ENCODE measurements around the gene MRPL19. TPM values are rescaled to one million over a fixed set of nuclear protein-coding genes. Genes with fewer than 3 reads are reported as not detected.

Gene MRPL19
- total RNA-seq, 1 experiment from 2014 or later = 65.3 TPM

- H3K4me2 ChIP-seq (ENCODE audit: low read length) = no peak overlapping the region
- TF ChIP-seq ZBTB33 (IDR thresholded peaks at IDR 0.05; ENCODE audit: extremely low read depth, insufficient replicate concordance, low read length) (no peak), POLR2A (IDR thresholded peaks at IDR 0.05; ENCODE audit: borderline replicate concordance, extremely low read depth, insufficient read depth, insufficient read length) (no peak), EZH2 (IDR thresholded peaks at IDR 0.05) (no peak)
- CTCF ChIA-PET = no interaction called here
- ATAC-seq (no peak), DNase-seq (ENCODE audit: low read depth, low spot score) (no peak)
- H3K79me2 ChIP-seq (ENCODE audit: insufficient read depth, low read length) = no peaks in the 10 kb centered on the region
- no peaks in the 10 kb centered on the region for H3K9me2 ChIP-seq (ENCODE audit: insufficient read depth)
- no peaks in the 10 kb centered on the region for H4K20me1 ChIP-seq (ENCODE audit: insufficient read depth)
- intact Hi-C loops (cut with micrococcal nuclease) = no loop called here
- RAD21 ChIA-PET (ENCODE audit: low non-redundant PET in 1 of 2, low total read pairs in 2 of 2, uncharacterized antibody in 2 of 2, unreplicated experiment in 2 of 2) = no interaction called here
- H3K27me3 ChIP-seq (ENCODE audit: insufficient read depth, low read length) = peaks cover 28% of the 10 kb centered on the region; the same call in 1 of the 2 replicates
- H3K4me3 ChIP-seq (replicated peaks in 1 of 2; ENCODE audit: low read depth in 1 of 2, low read length in 2 of 2) = no peak overlapping the region
- BruUV-seq (replicated peaks) = no TSS peak
- H3K27ac ChIP-seq (ENCODE audit: low read depth, low read length) = no peak overlapping the region
- no peak overlapping the region for H3K9ac ChIP-seq (ENCODE audit: low read length)
- no peaks in the 10 kb centered on the region for H3K4me1 ChIP-seq (ENCODE audit: control insufficient read depth in 1 of 2, insufficient read depth in 2 of 2, low read length in 2 of 2)
- H3K36me3 ChIP-seq (ENCODE audit: control insufficient read depth in 1 of 2, insufficient read depth in 2 of 2, low read length in 2 of 2) = no peaks in the 10 kb centered on the region
- no peaks in the 10 kb centered on the region for H3K9me3 ChIP-seq (ENCODE audit: control insufficient read depth in 1 of 2, insufficient read depth in 1 of 2, low read depth in 1 of 2, low read length in 2 of 2)
- H2AFZ ChIP-seq (ENCODE audit: low read depth, low read length, poor library complexity, severe bottlenecking) = no peak overlapping the region
- POLR2A ChIA-PET = no interaction called here
Measured at GRCh38 chr2:75634945-75635344, 11.6 kb upstream of the MRPL19 start.

DNA sequence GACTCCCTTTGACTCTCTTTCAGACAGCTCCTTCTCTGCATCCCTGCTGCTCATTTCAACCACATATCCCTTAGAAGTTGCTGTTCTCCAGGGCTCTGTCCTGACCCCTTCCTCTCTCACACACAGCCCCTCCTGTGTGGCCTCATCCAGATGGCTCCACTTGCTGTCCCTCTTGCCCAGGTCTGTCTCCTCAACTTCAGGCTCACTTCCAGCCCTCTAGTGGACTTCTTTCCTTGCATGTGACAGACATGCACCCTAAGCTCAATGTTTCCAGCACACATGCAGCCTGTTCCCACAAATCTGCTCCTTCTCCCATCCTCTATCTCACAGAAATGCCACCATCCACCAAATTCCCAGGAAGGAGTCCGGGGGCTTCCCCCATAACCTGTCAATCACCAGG lies 9.0 kb upstream of the MRPL19 start:
- no peak for DNase-seq (ENCODE audit: low read depth, low spot score)
- Histone ChIP-seq H3K4me1 (ENCODE audit: control insufficient read depth in 1 of 2, insufficient read depth in 2 of 2, low read length in 2 of 2) (peaks cover 0 to 5% of the 10 kb centered on the region in 2 experiments; a peak in 1 of 4 replicates), H3K9me2 (ENCODE audit: insufficient read depth) (no peaks in the 10 kb centered on the region), H3K4me3 (replicated peaks in 1 of 2; ENCODE audit: low read depth in 1 of 2, low read length in 2 of 2) (no peak overlapping the region), H3K9ac (ENCODE audit: low read length) (no peak overlapping the region), H3K36me3 (ENCODE audit: control insufficient read depth in 1 of 2, insufficient read depth in 2 of 2, low read length in 2 of 2) (no peaks in the 10 kb centered on the region), H2AFZ (ENCODE audit: low read depth, low read length, poor library complexity, severe bottlenecking) (no peak overlapping the region), H3K4me2 (ENCODE audit: low read length) (no peak overlapping the region), H3K27ac (ENCODE audit: low read depth, low read length) (no peak overlapping the region), H3K27me3 (ENCODE audit: insufficient read depth, low read length) (peaks cover 28% of the 10 kb centered on the region; the same call in 1 of the 2 replicates), H4K20me1 (ENCODE audit: insufficient read depth) (no peaks in the 10 kb centered on the region), H3K9me3 (ENCODE audit: control insufficient read depth in 1 of 2, insufficient read depth in 1 of 2, low read depth in 1 of 2, low read length in 2 of 2) (no peaks in the 10 kb centered on the region), H3K79me2 (ENCODE audit: insufficient read depth, low read length) (no peaks in the 10 kb centered on the region)
- CTCF ChIA-PET = interaction anchor here (0.8 kb wide), 1 partner anchor 79 kb away, joined by 3 read pairs; no protein-coding TSS in a partner anchor
- BruUV-seq (replicated peaks) = no TSS peak
- TF ChIP-seq CBX3 (IDR thresholded peaks at IDR 0.05; ENCODE audit: low read depth) (no peak), ZBTB33 (IDR thresholded peaks at IDR 0.05; ENCODE audit: extremely low read depth, insufficient replicate concordance, low read length) (no peak), SRF (IDR thresholded peaks at IDR 0.05; ENCODE audit: low read depth) (no peak), POLR2A (IDR thresholded peaks at IDR 0.05; ENCODE audit: borderline replicate concordance, extremely low read depth, insufficient read depth, insufficient read length) (no peak), CEBPB (IDR thresholded peaks at IDR 0.05; ENCODE audit: low read depth) (no peak), TCF7L2 (IDR thresholded peaks at IDR 0.05; ENCODE audit: borderline replicate concordance, extremely low read depth, insufficient read depth, insufficient read length) (no peak), REST (IDR thresholded peaks at IDR 0.05; ENCODE audit: low read depth) (no peak)
- intact Hi-C loops (cut with micrococcal nuclease) = no loop called here
- RAD21 ChIA-PET (ENCODE audit: low non-redundant PET in 1 of 2, low total read pairs in 2 of 2, uncharacterized antibody in 2 of 2, unreplicated experiment in 2 of 2) = no interaction called here
- POLR2A ChIA-PET = no interaction called here
- no peak for ATAC-seq

Data from HCT116 (cell line).